Mucosa of rectum (tissue), 2 donors: ENCODE data around the gene CASP1.

Source experiments
- H3K27ac ChIP-seq, 2 donors: one replicate each; pipeline ENCODE4 v1.7.0; 2013; ENCODE audit warnings: inconsistent platforms in 2 of 2, low read depth in 2 of 2, low read length in 2 of 2
- H3K27me3 ChIP-seq, 2 donors: one replicate each; pipeline ENCODE4 v1.7.0; 2013; ENCODE audit warnings: low read length in 2 of 2; ENCODE audit not compliant: control insufficient read depth in 2 of 2, insufficient read depth in 2 of 2
- H3K36me3 ChIP-seq, 2 donors: one replicate each; pipeline ENCODE4 v1.7.0; 2013; ENCODE audit warnings: low read length in 2 of 2; ENCODE audit not compliant: control insufficient read depth in 2 of 2, insufficient read depth in 2 of 2
- H3K4me1 ChIP-seq, 2 donors: one replicate each; pipeline ENCODE4 v1.7.0; 2013; ENCODE audit warnings: low read length in 2 of 2, mild to moderate bottlenecking in 1 of 2; ENCODE audit not compliant: control insufficient read depth in 2 of 2, insufficient read depth in 2 of 2
- H3K4me3 ChIP-seq, 2 donors: one replicate each; pipeline ENCODE4 v1.7.0; 2013; ENCODE audit warnings: low read length in 2 of 2
- H3K9ac ChIP-seq, 2 donors: one replicate each; pipeline ENCODE4 v1.7.0; 2013; ENCODE audit warnings: low read length in 2 of 2, low read depth in 1 of 2, mild to moderate bottlenecking in 1 of 2
- H3K9me3 ChIP-seq, 2 donors: one replicate each; pipeline ENCODE4 v1.7.0; 2013; ENCODE audit warnings: low read length in 2 of 2; ENCODE audit not compliant: control insufficient read depth in 2 of 2
- donor health status: healthy.
- donor health status: Normal muscosa, but diverticular disease.

Gene CASP1

GRCh38 chr11:105023003-105023402, 11.9 kb downstream of the CASP1 start, which contains the start of gene CASP5:
CASP5 (minus strand) TSS chr11:105023168; CDS start chr11:105023136, 32 bp downstream.
- Histone ChIP-seq H3K4me3 (peak within 1 kb of the TSS; percentile 45 to 69), H3K9me3 (no peaks in the 10 kb centered on the region), H3K4me1 (peaks cover 8 to 11% of the 10 kb centered on the region in 2 donors), H3K27ac (peak within 1 kb of the TSS; percentile 76 to 82), H3K27me3 (no peaks in the 10 kb centered on the region), H3K9ac (peak within 1 kb of the TSS in 1 of 2 donors; percentile 63), H3K36me3 (peaks cover 4 to 12% of the 10 kb centered on the region in 2 donors)

- H3K36me3 ChIP-seq = peaks cover 2 to 12% of the 10 kb centered on the region in 2 donors
- peak overlapping the region in 1 of 2 donors; percentile 63 for H3K9ac ChIP-seq
- peak overlapping the region; percentile 76 to 82 for H3K27ac ChIP-seq
- H3K9me3 ChIP-seq = no peaks in the 10 kb centered on the region
- no peaks in the 10 kb centered on the region for H3K27me3 ChIP-seq
- H3K4me1 ChIP-seq = peaks cover 8% of the 10 kb centered on the region in 2 donors
- peak overlapping the region; percentile 45 to 69 for H3K4me3 ChIP-seq
Measured at GRCh38 chr11:105022527-105022926, 12.4 kb downstream of the CASP1 start.

- no peaks in the 10 kb centered on the region for H3K9me3 ChIP-seq
- no peaks in the 10 kb centered on the region for H3K36me3 ChIP-seq
- no peaks in the 10 kb centered on the region for H3K4me1 ChIP-seq
- H3K27me3 ChIP-seq = no peaks in the 10 kb centered on the region
- no peak overlapping the region for H3K27ac ChIP-seq
- no peak overlapping the region for H3K4me3 ChIP-seq
- no peak overlapping the region for H3K9ac ChIP-seq
Measured at GRCh38 chr11:105007463-105007862, 27.5 kb downstream of the CASP1 start.

GRCh38 chr11:105005451-105005845, 29.5 kb downstream of the CASP1 start:
- H3K9ac ChIP-seq = no peak overlapping the region
- H3K27me3 ChIP-seq = no peaks in the 10 kb centered on the region
- no peaks in the 10 kb centered on the region for H3K36me3 ChIP-seq
- H3K4me3 ChIP-seq = no peak overlapping the region
- H3K27ac ChIP-seq = no peak overlapping the region
- H3K4me1 ChIP-seq = no peaks in the 10 kb centered on the region
- H3K9me3 ChIP-seq = no peaks in the 10 kb centered on the region

GRCh38 chr11:105004021-105004420, 30.9 kb downstream of the CASP1 start:
- H3K9ac ChIP-seq = no peak overlapping the region
- H3K27me3 ChIP-seq = no peaks in the 10 kb centered on the region
- H3K9me3 ChIP-seq = no peaks in the 10 kb centered on the region
- H3K27ac ChIP-seq = no peak overlapping the region
- H3K36me3 ChIP-seq = peaks cover 0 to 3% of the 10 kb centered on the region in 2 donors
- no peaks in the 10 kb centered on the region for H3K4me1 ChIP-seq
- H3K4me3 ChIP-seq = no peak overlapping the region

GRCh38 chr11:105003151-105003550, 31.8 kb downstream of the CASP1 start:
- no peak overlapping the region for H3K4me3 ChIP-seq
- H3K9me3 ChIP-seq = no peaks in the 10 kb centered on the region
- no peak overlapping the region for H3K9ac ChIP-seq
- no peaks in the 10 kb centered on the region for H3K4me1 ChIP-seq
- no peaks in the 10 kb centered on the region for H3K27me3 ChIP-seq
- H3K27ac ChIP-seq = no peak overlapping the region
- H3K36me3 ChIP-seq = peaks cover 0 to 3% of the 10 kb centered on the region in 2 donors

GRCh38 chr11:105000797-105001196, 34.1 kb downstream of the CASP1 start:
- Histone ChIP-seq H3K9me3 (no peaks in the 10 kb centered on the region), H3K9ac (no peak overlapping the region), H3K27ac (no peak overlapping the region), H3K4me1 (no peaks in the 10 kb centered on the region), H3K4me3 (no peak overlapping the region), H3K27me3 (no peaks in the 10 kb centered on the region), H3K36me3 (peaks cover 0 to 3% of the 10 kb centered on the region in 2 donors)

GRCh38 chr11:105000167-105000566, 34.8 kb downstream of the CASP1 start:
- Histone ChIP-seq H3K27me3 (no peaks in the 10 kb centered on the region), H3K4me1 (no peaks in the 10 kb centered on the region), H3K27ac (no peak overlapping the region), H3K9me3 (no peaks in the 10 kb centered on the region), H3K4me3 (no peak overlapping the region), H3K36me3 (peaks cover 0 to 3% of the 10 kb centered on the region in 2 donors), H3K9ac (no peak overlapping the region)

- no peaks in the 10 kb centered on the region for H3K9me3 ChIP-seq
- no peak overlapping the region for H3K4me3 ChIP-seq
- H3K27ac ChIP-seq = no peak overlapping the region
- H3K4me1 ChIP-seq = no peaks in the 10 kb centered on the region
- H3K36me3 ChIP-seq = peaks cover 0 to 3% of the 10 kb centered on the region in 2 donors
- no peak overlapping the region for H3K9ac ChIP-seq
- H3K27me3 ChIP-seq = no peaks in the 10 kb centered on the region
Measured at GRCh38 chr11:104999721-105000120, 35.2 kb downstream of the CASP1 start.

GRCh38 chr11:104997288-104997687, 37.7 kb downstream of the CASP1 start:
- Histone ChIP-seq H3K4me1 (no peaks in the 10 kb centered on the region), H3K9ac (no peak overlapping the region), H3K36me3 (peaks cover 0 to 3% of the 10 kb centered on the region in 2 donors), H3K27ac (no peak overlapping the region), H3K9me3 (no peaks in the 10 kb centered on the region), H3K4me3 (no peak overlapping the region), H3K27me3 (no peaks in the 10 kb centered on the region)

GRCh38 chr11:104995001-104995408, 39.9 kb downstream of the CASP1 start:
- no peak overlapping the region for H3K27ac ChIP-seq
- no peaks in the 10 kb centered on the region for H3K27me3 ChIP-seq
- no peaks in the 10 kb centered on the region for H3K9me3 ChIP-seq
- H3K4me3 ChIP-seq = no peak overlapping the region
- no peaks in the 10 kb centered on the region for H3K4me1 ChIP-seq
- peaks cover 0 to 3% of the 10 kb centered on the region in 2 donors for H3K36me3 ChIP-seq
- H3K9ac ChIP-seq = no peak overlapping the region
